GM04503 (cell line): ENCODE results near the gene TOP2A.

Experiments
- DNase-seq: peaks from one replicate; pipeline ENCODE4 v3.0.0-alpha.2; 2012; ENCODE audit warnings: low read depth

TOP2A gene

GRCh38 chr17:40356990-40357881 is 60.5 kb downstream of the TOP2A start:
- DNase-seq = no peak

GRCh38 chr17:40355804-40356758 is 61.6 kb downstream of the TOP2A start:
- no peak for DNase-seq

- no peak for DNase-seq
Observed at GRCh38 chr17:40355123-40355803, 62.4 kb downstream of the TOP2A start.

GRCh38 chr17:40354221-40355122 is 63.2 kb downstream of the TOP2A start:
- no peak for DNase-seq

- DNase-seq = no peak
Observed at GRCh38 chr17:40352779-40353394, 64.8 kb downstream of the TOP2A start.

GRCh38 chr17:40352237-40352778 is 65.4 kb downstream of the TOP2A start:
- DNase-seq = no peak

GRCh38 chr17:40351359-40352236 is 66.1 kb downstream of the TOP2A start:
- DNase-seq = no peak

- DNase-seq = no peak
Observed at GRCh38 chr17:40350689-40351358, 66.9 kb downstream of the TOP2A start.

- no peak for DNase-seq
Observed at GRCh38 chr17:40349895-40350688, 67.6 kb downstream of the TOP2A start.

- DNase-seq = no peak
Observed at GRCh38 chr17:40349477-40349894, 68.2 kb downstream of the TOP2A start.

GRCh38 chr17:40348562-40349476 is 68.9 kb downstream of the TOP2A start:
- DNase-seq = no peak

- DNase-seq = no peak
Observed at GRCh38 chr17:40348136-40348504, 69.6 kb downstream of the TOP2A start.

- no peak for DNase-seq
Observed at GRCh38 chr17:40347319-40348135, 70.2 kb downstream of the TOP2A start.

- DNase-seq = no peak
Observed at GRCh38 chr17:40346765-40347158, 70.9 kb downstream of the TOP2A start.

- DNase-seq = no peak
Observed at GRCh38 chr17:40345994-40346764, 71.5 kb downstream of the TOP2A start.
